HG02870 (cell line): Measurements from ENCODE around the gene PIK3R3.

Experiments used
- ATAC-seq: cut with Tn5 transposase; IDR thresholded peaks from one replicate; pipeline ENCODE4 v1.9.1; 2021; ENCODE audit warnings: mild to moderate bottlenecking, moderate library complexity; ENCODE audit not compliant: unreplicated experiment

Gene PIK3R3

GRCh38 chr1:45998020-45998617, 134.3 kb downstream of the PIK3R3 start:
- no peak for ATAC-seq

- ATAC-seq: no peak
Observed at GRCh38 chr1:45995298-45995697, 137.1 kb downstream of the PIK3R3 start.

- no peak for ATAC-seq
Observed at GRCh38 chr1:45994423-45994822, 138.0 kb downstream of the PIK3R3 start.
